RWPE1 (cell line): ENCODE measurements around the gene SFXN4.
"Not testable (repeated sequence)": the region's sequence is repeated elsewhere in the genome, so short reads cannot be mapped to it uniquely, and the experiment has no call there.

Experiments used
- CTCF ChIA-PET: fragments of 350-600 bp; sonication (Branson Sonifier 250); formaldehyde crosslinking; extraction: SDS; loops from one replicate; lab custom pipeline; 2021; lab: Yijun Ruan, JAX
- POLR2A ChIA-PET: fragments of 400-600 bp; formaldehyde crosslinking; extraction: SDS; loops from one replicate; lab custom pipeline; 2020; ENCODE audit warnings: antibody characterized with exemption; ENCODE audit not compliant: low non-redundant PET; lab: Yijun Ruan, JAX
- DNase-seq: peaks from one replicate; pipeline ENCODE4 v3.0.0; 2012; ENCODE audit warnings: low spot score
- H3K27ac ChIP-seq: fragments of 450-650 bp; 2 replicates; pipeline ENCODE4 v1.5.1; 2017
- CTCF ChIP-seq: fragments of 450-650 bp; conservative IDR thresholded peaks from 2 replicates; pipeline ENCODE4 v1.5.1; 2017; ENCODE audit warnings: low read depth, mild to moderate bottlenecking

SFXN4 gene

GRCh38 chr10:119153661-119154060 is 11.9 kb downstream of the SFXN4 start:
- no peak for DNase-seq
- ChIA-PET CTCF (no interaction called here), POLR2A (no interaction called here)
- no peak for TF ChIP-seq CTCF
- no peak overlapping the region for H3K27ac ChIP-seq

- CTCF ChIA-PET: no interaction called here
Measured at GRCh38 chr10:119153041-119153440, 12.5 kb downstream of the SFXN4 start.

DNA sequence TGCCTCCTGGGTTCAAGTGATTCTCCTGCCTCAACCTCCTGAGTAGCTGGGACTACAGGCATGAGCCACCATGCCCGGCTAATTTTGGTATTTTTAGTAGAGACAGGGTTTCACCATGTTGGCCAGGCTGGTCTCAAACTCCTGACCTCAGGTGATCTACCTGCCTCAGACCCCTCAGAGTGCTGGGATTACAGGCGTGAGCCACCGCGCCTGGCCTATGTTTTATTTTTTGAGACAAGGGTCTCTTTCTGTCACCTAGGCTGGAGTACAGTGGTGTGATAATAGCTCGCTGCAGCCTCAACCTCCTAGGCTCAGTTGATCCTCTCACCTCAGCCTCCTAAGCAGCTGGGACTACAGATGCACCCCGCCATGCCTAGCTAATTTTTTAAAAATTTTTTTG is 13.9 kb downstream of the SFXN4 start:
- POLR2A ChIA-PET, DNase-seq, H3K27ac ChIP-seq: not testable (repeated sequence)
- CTCF ChIA-PET: interaction anchor here (0.6 kb wide), 1 partner anchor 204 kb away, joined by 4 read pairs; no protein-coding TSS in a partner anchor

More at GRCh38 chr10:119153041-119153440, 12.5 kb downstream of the SFXN4 start:
- POLR2A ChIA-PET: no interaction called here
- no peak for TF ChIP-seq CTCF
- no peak overlapping the region for H3K27ac ChIP-seq
- DNase-seq: no peak

GRCh38 chr10:119149729-119150128 is 15.8 kb downstream of the SFXN4 start:
- CTCF ChIA-PET: no interaction called here
- DNase-seq: no peak
- no peak for TF ChIP-seq CTCF
- POLR2A ChIA-PET: no interaction called here
- H3K27ac ChIP-seq: no peak overlapping the region

DNA sequence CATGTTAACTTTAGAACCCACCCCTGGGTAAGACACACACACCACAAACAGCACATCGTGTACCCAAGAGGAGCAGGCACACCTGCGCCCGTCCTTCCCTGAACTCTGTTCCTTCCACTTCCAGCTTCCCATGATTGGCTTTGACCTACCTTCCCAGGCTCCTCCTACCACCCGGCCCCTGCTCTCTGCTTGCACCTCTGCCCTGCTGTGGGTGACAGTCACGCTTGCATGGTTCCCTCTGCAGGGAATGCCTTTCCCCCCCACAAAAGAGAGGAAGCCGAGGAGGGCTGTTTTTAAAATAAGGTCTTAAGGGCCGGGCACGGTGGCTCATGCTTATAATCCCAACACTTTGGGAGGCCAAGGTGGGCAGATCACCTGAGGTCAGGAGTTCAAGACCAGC is 16.4 kb downstream of the SFXN4 start:
- no peak for DNase-seq
- ChIA-PET CTCF (interaction anchor here (0.6 kb wide), 1 partner anchor 320 kb away, joined by 3 read pairs; no protein-coding TSS in a partner anchor), POLR2A (no interaction called here)
- TF ChIP-seq CTCF: no peak
- H3K27ac ChIP-seq: 0 out of 2 replicates have a peak overlapping the region, but pooled peaks have one; percentile 5

GRCh38 chr10:119143657-119144056 is 21.9 kb downstream of the SFXN4 start:
- ChIA-PET CTCF (interaction anchor here (0.6 kb wide), 1 partner anchor 27 kb away, joined by 3 read pairs; no protein-coding TSS in a partner anchor), POLR2A (no interaction called here)
- TF ChIP-seq CTCF: no peak
- no peak for DNase-seq
- no peak overlapping the region for H3K27ac ChIP-seq

DNA sequence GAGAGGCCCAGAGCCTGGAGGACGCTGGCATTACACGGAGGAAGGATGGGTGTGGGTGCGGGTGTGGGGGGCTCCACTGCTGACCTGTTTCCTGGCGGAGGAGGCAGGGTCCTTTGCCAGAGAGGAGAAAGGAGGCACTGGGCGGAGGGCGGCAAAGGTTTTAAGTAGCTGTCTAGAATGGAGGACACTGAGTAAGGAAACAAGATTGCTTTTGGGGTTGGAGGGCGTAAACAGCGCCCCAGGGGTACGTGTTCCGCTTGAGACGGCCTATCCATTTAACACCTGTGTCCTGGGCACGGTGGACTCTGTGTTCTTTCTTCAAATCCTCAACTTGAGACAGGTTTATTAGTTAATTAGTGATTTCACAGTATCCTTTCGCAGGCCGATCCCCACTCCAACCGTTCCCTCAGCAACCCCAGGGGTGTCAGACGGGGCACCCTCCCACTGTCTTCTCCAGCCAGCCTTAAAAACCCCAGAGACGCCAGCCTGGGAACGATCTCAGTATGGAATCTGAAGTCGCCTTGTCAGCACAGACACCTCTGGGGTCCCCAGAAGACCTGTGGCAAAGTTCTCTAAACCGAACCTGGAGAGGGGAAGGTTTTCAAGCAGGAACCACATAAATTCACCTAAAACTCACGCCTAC is 24.8 kb downstream of the SFXN4 start:
- H3K27ac ChIP-seq: peak overlapping the region; percentile 4; the same call in 1 of the 2 replicates
- DNase-seq: no peak
- TF ChIP-seq CTCF: no peak
- ChIA-PET POLR2A (no interaction called here), CTCF (no interaction called here)
